HG03139 (cell line): Measurements from ENCODE around the gene PBRM1.
"Not testable (repeated sequence)": the region's sequence is repeated elsewhere in the genome, so short reads cannot be mapped to it uniquely, and the experiment has no call there.

Source experiments
- ATAC-seq: cut with Tn5 transposase; IDR thresholded peaks from one replicate; pipeline ENCODE4 v1.9.1; 2021; ENCODE audit not compliant: unreplicated experiment

Gene PBRM1

GRCh38 chr3:52536369-52537164, 149.1 kb downstream of the PBRM1 start, which contains the start of gene UQCC5:
TSS of gene UQCC5 (plus strand) at chr3:52536605. CDS start at chr3:52536756, 151 bp downstream.
- peak; percentile 84 for ATAC-seq

GRCh38 chr3:52536112-52536368, 149.7 kb downstream of the PBRM1 start:
- ATAC-seq: no peak

GRCh38 chr3:52535411-52536111, 150.2 kb downstream of the PBRM1 start:
- no peak for ATAC-seq

GRCh38 chr3:52534281-52535183, 151.2 kb downstream of the PBRM1 start:
- no peak for ATAC-seq

GRCh38 chr3:52533623-52534280, 152.0 kb downstream of the PBRM1 start, which contains the start of gene NT5DC2:
TSS of gene NT5DC2 (minus strand) at chr3:52533857. CDS start at chr3:52533737, 120 bp downstream.
- ATAC-seq: no peak

- no peak for ATAC-seq
Observed at GRCh38 chr3:52532838-52533622, 152.7 kb downstream of the PBRM1 start.

- no peak for ATAC-seq
Observed at GRCh38 chr3:52532517-52532837, 153.2 kb downstream of the PBRM1 start.

GRCh38 chr3:52531860-52532516, 153.7 kb downstream of the PBRM1 start:
- no peak for ATAC-seq

- ATAC-seq: no peak
Observed at GRCh38 chr3:52530918-52531826, 154.5 kb downstream of the PBRM1 start.

- no peak for ATAC-seq
Observed at GRCh38 chr3:52529376-52530333, 156.1 kb downstream of the PBRM1 start.

- ATAC-seq: no peak
Observed at GRCh38 chr3:52528586-52529375, 156.9 kb downstream of the PBRM1 start.

- no peak for ATAC-seq
Observed at GRCh38 chr3:52527732-52528585, 157.8 kb downstream of the PBRM1 start.

- ATAC-seq: no peak
Observed at GRCh38 chr3:52527039-52527731, 158.5 kb downstream of the PBRM1 start.

- ATAC-seq: not testable (repeated sequence)
Observed at GRCh38 chr3:52526671-52527038, 159.1 kb downstream of the PBRM1 start.
